ENCODE measurements around the gene ANKS6. TPM values are rescaled to one million over a fixed set of nuclear protein-coding genes. Genes with fewer than 3 reads are reported as not detected.

ANKS6 gene
- total RNA-seq, 1 donor from 2014 or later = 16.6 TPM

DNA sequence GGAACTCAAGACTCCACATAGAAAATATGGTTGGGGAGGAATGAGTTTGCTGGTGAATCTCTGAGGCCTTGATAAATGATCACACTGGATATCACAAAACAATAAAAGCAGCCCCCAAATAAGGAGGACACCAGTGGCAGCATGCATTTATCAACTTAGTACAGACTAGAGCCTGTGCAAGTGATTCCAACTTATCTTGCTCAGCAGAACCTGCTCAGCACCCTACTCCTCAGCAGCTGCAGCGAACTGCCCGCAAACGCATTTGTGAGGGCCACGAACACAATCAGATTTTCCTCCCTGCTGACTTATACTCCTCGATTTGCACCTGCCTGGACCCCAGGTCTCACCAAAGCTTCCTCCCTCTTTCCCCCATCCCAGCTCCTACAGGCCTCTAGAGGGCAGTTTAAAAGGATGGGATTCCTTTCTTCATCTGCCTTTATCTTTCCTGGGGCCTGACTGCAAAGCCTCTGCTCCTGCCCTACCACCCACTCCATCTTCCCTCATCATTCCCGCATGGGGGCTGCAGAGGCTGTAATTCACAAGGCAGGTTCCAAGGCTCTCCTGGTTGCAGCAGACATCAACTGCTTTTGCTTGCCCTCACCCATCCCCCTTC is 41.2 kb downstream of the ANKS6 start:
- Mint-ChIP-seq H3K27me3 (ENCODE audit: unreplicated experiment) (no peaks in the 10 kb centered on the region), H3K9me3 (ENCODE audit: unreplicated experiment) (peaks cover 18% of the 10 kb centered on the region), H3K4me3 (ENCODE audit: unreplicated experiment) (no peak overlapping the region), H3K4me1 (ENCODE audit: unreplicated experiment) (no peaks in the 10 kb centered on the region), H3K36me3 (ENCODE audit: unreplicated experiment) (peaks cover 55% of the 10 kb centered on the region), H3K27ac (ENCODE audit: unreplicated experiment) (no peak overlapping the region)
- DNase-seq (ENCODE audit: extremely low spot score, unreplicated experiment) = no peak
- TF ChIP-seq CTCF (IDR thresholded peaks at IDR 0.05) = no peak

DNA sequence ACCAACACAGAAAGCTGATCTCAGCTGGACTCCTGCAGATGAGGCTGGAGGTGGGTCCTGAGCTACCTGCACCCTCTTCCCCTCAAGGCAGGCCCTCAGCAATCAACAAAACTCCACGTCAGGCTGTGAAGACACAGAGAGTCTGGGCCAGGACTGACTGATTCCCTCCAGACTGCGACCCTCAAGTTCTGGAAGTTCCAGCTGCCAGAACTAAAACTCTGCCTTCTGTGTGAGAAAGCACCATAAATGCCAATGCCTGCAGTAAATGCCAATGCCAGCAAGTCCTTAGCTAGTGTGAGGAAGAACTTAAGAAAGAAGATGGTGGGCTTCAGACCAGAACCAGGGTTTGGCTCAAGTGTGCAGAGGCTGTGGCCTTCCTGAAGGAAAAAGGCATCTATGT is 45.1 kb downstream of the ANKS6 start:
- no peaks in the 10 kb centered on the region for H3K9me3 Mint-ChIP-seq (ENCODE audit: unreplicated experiment)
- peaks cover 50% of the 10 kb centered on the region for H3K36me3 Mint-ChIP-seq (ENCODE audit: unreplicated experiment)
- no peak for TF ChIP-seq CTCF (IDR thresholded peaks at IDR 0.05)
- no peaks in the 10 kb centered on the region for H3K27me3 Mint-ChIP-seq (ENCODE audit: unreplicated experiment)
- DNase-seq (ENCODE audit: extremely low spot score, unreplicated experiment) = no peak
- no peaks in the 10 kb centered on the region for H3K4me1 Mint-ChIP-seq (ENCODE audit: unreplicated experiment)
- no peak overlapping the region for H3K27ac Mint-ChIP-seq (ENCODE audit: unreplicated experiment)
- no peak overlapping the region for H3K4me3 Mint-ChIP-seq (ENCODE audit: unreplicated experiment)

- H3K9me3 Mint-ChIP-seq (ENCODE audit: unreplicated experiment) = no peaks in the 10 kb centered on the region
- H3K27ac Mint-ChIP-seq (ENCODE audit: unreplicated experiment) = no peak overlapping the region
- peaks cover 48% of the 10 kb centered on the region for H3K36me3 Mint-ChIP-seq (ENCODE audit: unreplicated experiment)
- no peak for TF ChIP-seq CTCF (IDR thresholded peaks at IDR 0.05)
- H3K4me1 Mint-ChIP-seq (ENCODE audit: unreplicated experiment) = no peaks in the 10 kb centered on the region
- no peaks in the 10 kb centered on the region for H3K27me3 Mint-ChIP-seq (ENCODE audit: unreplicated experiment)
- no peak for DNase-seq (ENCODE audit: extremely low spot score, unreplicated experiment)
- no peak overlapping the region for H3K4me3 Mint-ChIP-seq (ENCODE audit: unreplicated experiment)
These were observed 45.8 kb downstream of the ANKS6 start for GRCh38 chr9:98750364-98751060.

GRCh38 chr9:98747476-98747875 is 48.9 kb downstream of the ANKS6 start:
- DNase-seq (ENCODE audit: extremely low spot score, unreplicated experiment) = no peak
- H3K4me1 Mint-ChIP-seq (ENCODE audit: unreplicated experiment) = no peaks in the 10 kb centered on the region
- H3K4me3 Mint-ChIP-seq (ENCODE audit: unreplicated experiment) = no peak overlapping the region
- H3K27me3 Mint-ChIP-seq (ENCODE audit: unreplicated experiment) = no peaks in the 10 kb centered on the region
- H3K9me3 Mint-ChIP-seq (ENCODE audit: unreplicated experiment) = no peaks in the 10 kb centered on the region
- TF ChIP-seq CTCF (IDR thresholded peaks at IDR 0.05) = no peak
- H3K36me3 Mint-ChIP-seq (ENCODE audit: unreplicated experiment) = peaks cover 43% of the 10 kb centered on the region
- H3K27ac Mint-ChIP-seq (ENCODE audit: unreplicated experiment) = no peak overlapping the region

GRCh38 chr9:98745470-98745869 is 50.9 kb downstream of the ANKS6 start:
- Mint-ChIP-seq H3K36me3 (ENCODE audit: unreplicated experiment) (peaks cover 32% of the 10 kb centered on the region), H3K9me3 (ENCODE audit: unreplicated experiment) (no peaks in the 10 kb centered on the region), H3K27me3 (ENCODE audit: unreplicated experiment) (no peaks in the 10 kb centered on the region), H3K4me1 (ENCODE audit: unreplicated experiment) (no peaks in the 10 kb centered on the region), H3K4me3 (ENCODE audit: unreplicated experiment) (no peak overlapping the region), H3K27ac (ENCODE audit: unreplicated experiment) (no peak overlapping the region)
- no peak for TF ChIP-seq CTCF (IDR thresholded peaks at IDR 0.05)
- no peak for DNase-seq (ENCODE audit: extremely low spot score, unreplicated experiment)
